ENCODE measurements around the gene FLT4. TPM values are rescaled to one million over a fixed set of nuclear protein-coding genes. Genes with fewer than 3 reads are reported as not detected.

The FLT4 gene
- total RNA-seq, 2 donors from 2014 or later: 6.3 to 7.5 TPM

GRCh38 chr5:180594311-180595045 is 54.9 kb downstream of the FLT4 start:
- ATAC-seq (no peak), DNase-seq (no peak)
- intact Hi-C loops (cut with DNase I): no loop called here
- TF ChIP-seq POLR2A (IDR thresholded peaks at IDR 0.05): no peak
- no peak for TF ChIP-seq CTCF (IDR thresholded peaks at IDR 0.05)
- 73 to 93% methylated on average over 4 to 17 of the region's 17 CpGs for WGBS, 2 donors
- H3K4me3 ChIP-seq: no peak overlapping the region
- no peak overlapping the region for H3K27ac ChIP-seq
- H3K9me3 ChIP-seq: no peaks in the 10 kb centered on the region
- peaks cover 0 to 15% of the 10 kb centered on the region in 2 donors for H3K27me3 ChIP-seq
- H3K36me3 ChIP-seq (replicated peaks in 1 of 2; ENCODE audit: insufficient read depth in 1 of 2, low read depth in 2 of 2): no peaks in the 10 kb centered on the region
- H3K4me1 ChIP-seq: peaks cover 46% of the 10 kb centered on the region

GRCh38 chr5:180593446-180594206 is 55.8 kb downstream of the FLT4 start:
- H3K4me1 ChIP-seq: peaks cover 46% of the 10 kb centered on the region
- no peaks in the 10 kb centered on the region for H3K36me3 ChIP-seq (replicated peaks in 1 of 2; ENCODE audit: insufficient read depth in 1 of 2, low read depth in 2 of 2)
- no peak overlapping the region for H3K4me3 ChIP-seq
- 90 to 94% methylated on average over 16 to 19 of the region's 19 CpGs for WGBS, 2 donors
- no peaks in the 10 kb centered on the region for H3K9me3 ChIP-seq
- H3K27ac ChIP-seq: no peak overlapping the region
- DNase-seq (no peak), ATAC-seq (no peak)
- intact Hi-C loops (cut with DNase I): no loop called here
- TF ChIP-seq CTCF (IDR thresholded peaks at IDR 0.05) (no peak), POLR2A (IDR thresholded peaks at IDR 0.05) (no peak)
- peaks cover 0 to 15% of the 10 kb centered on the region in 2 donors for H3K27me3 ChIP-seq

- intact Hi-C loops (cut with DNase I): no loop called here
- ATAC-seq: no peak
- Histone ChIP-seq H3K4me1 (peaks cover 46% of the 10 kb centered on the region), H3K36me3 (replicated peaks in 1 of 2; ENCODE audit: insufficient read depth in 1 of 2, low read depth in 2 of 2) (no peaks in the 10 kb centered on the region), H3K9me3 (no peaks in the 10 kb centered on the region), H3K4me3 (no peak overlapping the region), H3K27ac (no peak overlapping the region), H3K27me3 (peaks cover 0 to 15% of the 10 kb centered on the region in 2 donors)
- TF ChIP-seq CTCF (IDR thresholded peaks at IDR 0.05) (no peak), POLR2A (IDR thresholded peaks at IDR 0.05) (no peak)
- 92 to 94% methylated on average over 9 to 10 of the region's 10 CpGs for WGBS, 2 donors
- no peak for DNase-seq
Observed at GRCh38 chr5:180592176-180592575, 57.2 kb downstream of the FLT4 start.

GRCh38 chr5:180591311-180591887 is 58.0 kb downstream of the FLT4 start, which contains the start of gene SCGB3A1:
Gene SCGB3A1, minus strand, starts transcription at chr5:180591499. Its CDS starts 37 bp downstream, at chr5:180591462.
- no peak for ATAC-seq
- intact Hi-C loops (cut with DNase I): no loop called here
- 19 to 49% methylated on average over 15 to 53 of the region's 60 CpGs for WGBS, 2 donors

More at GRCh38 chr5:180591311-180591887, 58.0 kb downstream of the FLT4 start, which contains the start of gene SCGB3A1:
- DNase-seq: no peak
- TF ChIP-seq CTCF (IDR thresholded peaks at IDR 0.05) (no peak), POLR2A (IDR thresholded peaks at IDR 0.05) (no peak)
- H3K27ac ChIP-seq: no peak within 1 kb of the TSS
- no peak within 1 kb of the TSS for H3K4me3 ChIP-seq
- H3K4me1 ChIP-seq: peaks cover 40% of the 10 kb centered on the region
- H3K27me3 ChIP-seq: peaks cover 0 to 15% of the 10 kb centered on the region in 2 donors
- H3K9me3 ChIP-seq: no peaks in the 10 kb centered on the region
- no peaks in the 10 kb centered on the region for H3K36me3 ChIP-seq (replicated peaks in 1 of 2; ENCODE audit: insufficient read depth in 1 of 2, low read depth in 2 of 2)

Measured in body of pancreas (tissue), 4 donors.